Epithelial cell of proximal tubule (primary cell): ENCODE results near the gene BACE2. TPM values are rescaled to one million over a fixed set of nuclear protein-coding genes. Genes with fewer than 3 reads are reported as not detected.
A peak's percentile ranks its signal among the peaks of the same experiment; 100 is the strongest.
"Not testable (repeated sequence)": the region's sequence is repeated elsewhere in the genome, so short reads cannot be mapped to it uniquely, and the experiment has no call there.

Source experiments
- DNase-seq: peaks from one replicate; pipeline ENCODE4 v3.0.0-alpha.2; 2011; ENCODE audit warnings: low read depth
- H3K4me3 ChIP-seq: 2 replicates; pipeline ENCODE4 v1.5.1; 2011; ENCODE audit warnings: low read depth, mild to moderate bottlenecking, low read length
- total RNA-seq: library from RNA; depleted of rRNA; stranded (reverse); fragments of >200 nt; gene quantifications from 2 replicates; pipeline ENCODE4 v1.2.3, GENCODE V29; 2015
- TF ChIP-seq, protein P1 (sequence below): conservative IDR thresholded peaks from 2 replicates; pipeline ENCODE4 v1.5.1; 2012; ENCODE audit warnings: low read depth, mild to moderate bottlenecking, low read length

BACE2 gene
- total RNA-seq, 1 donor from 2014 or later: 60.9 TPM

DNA sequence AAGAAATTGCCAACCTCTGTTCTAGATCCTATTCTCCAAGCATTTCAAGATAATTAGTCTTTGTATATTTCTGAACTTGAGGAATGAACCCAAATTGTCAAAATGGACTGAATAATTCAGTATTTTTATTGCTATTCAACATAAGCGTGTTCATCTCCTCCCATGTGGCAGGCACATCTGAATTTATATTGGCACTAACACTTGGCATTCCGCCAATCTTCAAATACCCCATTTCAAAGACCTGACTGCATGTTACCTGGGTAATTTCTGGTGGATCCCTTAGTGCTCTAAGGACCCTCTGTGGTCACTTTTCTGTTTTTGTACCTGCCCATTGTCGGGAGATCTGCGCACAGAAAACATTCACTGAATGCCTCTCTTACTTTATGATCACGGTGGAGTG is 66.6 kb downstream of the BACE2 start:
- H3K4me3 ChIP-seq: no peak overlapping the region
- no peak for DNase-seq
- TF ChIP-seq, protein P1, sequence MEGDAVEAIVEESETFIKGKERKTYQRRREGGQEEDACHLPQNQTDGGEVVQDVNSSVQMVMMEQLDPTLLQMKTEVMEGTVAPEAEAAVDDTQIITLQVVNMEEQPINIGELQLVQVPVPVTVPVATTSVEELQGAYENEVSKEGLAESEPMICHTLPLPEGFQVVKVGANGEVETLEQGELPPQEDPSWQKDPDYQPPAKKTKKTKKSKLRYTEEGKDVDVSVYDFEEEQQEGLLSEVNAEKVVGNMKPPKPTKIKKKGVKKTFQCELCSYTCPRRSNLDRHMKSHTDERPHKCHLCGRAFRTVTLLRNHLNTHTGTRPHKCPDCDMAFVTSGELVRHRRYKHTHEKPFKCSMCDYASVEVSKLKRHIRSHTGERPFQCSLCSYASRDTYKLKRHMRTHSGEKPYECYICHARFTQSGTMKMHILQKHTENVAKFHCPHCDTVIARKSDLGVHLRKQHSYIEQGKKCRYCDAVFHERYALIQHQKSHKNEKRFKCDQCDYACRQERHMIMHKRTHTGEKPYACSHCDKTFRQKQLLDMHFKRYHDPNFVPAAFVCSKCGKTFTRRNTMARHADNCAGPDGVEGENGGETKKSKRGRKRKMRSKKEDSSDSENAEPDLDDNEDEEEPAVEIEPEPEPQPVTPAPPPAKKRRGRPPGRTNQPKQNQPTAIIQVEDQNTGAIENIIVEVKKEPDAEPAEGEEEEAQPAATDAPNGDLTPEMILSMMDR: no peak

DNA sequence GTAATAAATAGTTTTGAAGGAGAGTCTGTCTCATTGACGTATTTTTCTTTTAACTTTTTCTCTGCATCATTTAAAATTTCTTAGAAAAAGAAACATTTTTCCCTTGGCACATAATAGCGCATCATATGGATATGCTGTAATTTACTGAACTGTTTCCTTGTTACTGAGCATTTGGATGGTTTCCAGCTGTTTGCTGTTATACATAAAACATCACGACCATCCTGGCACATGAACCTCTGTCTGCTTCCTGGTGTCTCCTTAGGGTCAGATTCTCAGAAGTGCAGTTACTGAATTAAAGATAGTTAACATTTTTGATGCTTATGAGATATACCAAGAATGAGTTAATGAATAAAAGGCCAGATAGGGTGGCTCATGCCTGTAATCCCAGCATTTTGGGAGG is 67.2 kb downstream of the BACE2 start:
- TF ChIP-seq, protein P1: no peak
- DNase-seq: no peak
- no peak overlapping the region for H3K4me3 ChIP-seq

DNA sequence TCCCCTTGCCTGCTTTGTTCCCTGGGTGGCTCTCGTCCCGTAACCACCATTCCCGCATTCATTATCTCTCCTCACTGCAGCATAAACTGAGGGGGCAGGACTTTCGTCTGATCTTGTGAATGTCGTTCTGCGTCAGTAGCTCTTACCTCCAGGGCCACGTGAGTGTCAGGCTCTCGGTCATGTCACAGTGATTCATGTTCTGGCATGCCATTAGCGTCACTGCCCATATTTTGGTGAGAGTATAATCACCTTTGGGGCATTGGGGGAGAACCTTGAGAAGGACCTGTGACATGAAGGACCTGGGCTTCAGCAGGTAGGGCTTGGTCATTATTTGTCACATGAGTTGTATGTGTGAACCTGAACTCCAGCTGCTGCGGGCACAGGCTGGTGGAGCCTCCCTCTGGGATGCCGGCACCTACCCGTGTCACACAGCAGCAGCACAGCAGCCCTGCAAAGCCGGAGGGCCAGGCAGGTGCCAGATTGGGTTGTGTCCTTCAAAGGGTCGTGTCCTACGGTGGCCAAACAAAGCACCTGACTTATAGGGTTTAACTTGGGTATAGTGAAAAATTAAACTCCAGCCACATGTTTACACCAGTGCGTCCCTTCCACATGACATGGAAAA is 68.5 kb downstream of the BACE2 start:
- no peak overlapping the region for H3K4me3 ChIP-seq
- TF ChIP-seq, protein P1: no peak
- DNase-seq: peak; percentile 63

DNA sequence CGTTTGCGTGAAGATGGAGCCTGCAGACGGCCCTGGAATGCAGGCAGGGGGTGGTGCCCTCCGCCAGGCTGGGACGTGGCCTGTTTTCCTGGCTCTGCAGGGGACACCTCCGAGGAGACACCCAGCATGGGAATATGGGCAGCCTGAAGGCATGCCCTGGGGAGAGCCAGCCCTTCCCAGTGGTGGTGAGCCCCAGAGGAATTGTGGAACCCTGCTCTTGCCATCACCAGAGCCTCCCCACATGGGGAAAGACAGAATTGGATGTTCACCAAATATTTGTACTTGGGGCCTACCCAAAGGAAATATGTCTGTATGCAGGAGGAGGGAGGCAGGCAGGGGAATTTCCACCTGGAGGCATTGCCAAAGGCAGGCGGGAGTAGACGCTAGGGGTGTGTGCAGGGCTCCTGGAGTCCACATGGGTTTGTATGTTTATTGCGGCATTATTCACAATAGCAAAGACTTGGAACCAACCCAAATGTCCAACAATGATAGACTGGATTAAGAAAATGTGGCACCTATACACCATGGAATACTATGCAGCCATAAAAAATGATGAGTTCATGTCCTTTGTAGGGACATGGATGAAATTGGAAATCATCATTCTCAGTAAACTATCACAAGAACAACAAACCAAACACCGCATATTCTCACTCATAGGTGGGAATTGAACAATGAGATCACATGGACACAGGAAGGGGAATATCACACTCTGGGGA is 70.3 kb downstream of the BACE2 start:
- not testable (repeated sequence) for H3K4me3 ChIP-seq, DNase-seq

DNA sequence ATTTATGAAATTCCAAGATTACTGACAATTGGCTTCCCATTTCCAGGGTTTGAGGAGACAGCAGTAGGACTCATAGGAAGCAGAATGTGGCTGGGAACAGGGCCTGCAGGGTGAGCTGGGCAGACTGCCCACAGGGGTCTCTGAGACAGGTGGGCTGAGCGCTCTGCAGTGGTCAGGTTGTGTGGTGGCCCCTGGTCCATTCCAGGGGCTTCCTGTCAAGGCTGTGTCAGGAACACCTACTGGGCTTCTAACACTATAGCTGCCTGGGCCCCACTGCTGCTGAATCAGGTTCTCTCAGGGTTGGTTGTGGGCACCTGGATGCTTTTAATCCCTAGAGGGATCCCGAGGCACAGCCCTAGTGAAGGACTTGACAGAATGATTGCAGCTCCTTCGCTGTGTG is 72.1 kb downstream of the BACE2 start:
- no peak overlapping the region for H3K4me3 ChIP-seq
- DNase-seq: no peak
- TF ChIP-seq, protein P1: no peak

DNA sequence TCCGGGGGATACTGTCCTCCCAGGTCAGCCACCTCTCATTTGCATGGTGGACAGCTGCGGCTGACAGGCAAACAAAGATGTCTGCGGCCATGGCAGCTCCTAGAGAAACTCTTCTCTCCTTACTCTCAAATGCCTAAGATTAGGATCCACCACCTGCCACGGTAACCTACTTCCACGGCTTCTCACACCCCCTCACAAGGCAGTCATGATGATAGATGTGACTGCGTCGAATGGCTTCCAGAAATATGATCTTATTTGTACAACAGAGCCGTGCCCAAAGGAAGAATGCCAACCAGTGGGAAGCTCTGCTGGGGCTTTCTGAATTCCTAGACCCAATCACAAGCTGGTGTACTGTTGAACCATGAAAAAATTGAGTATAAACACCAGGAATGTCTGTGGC is 73.4 kb downstream of the BACE2 start:
- TF ChIP-seq, protein P1: no peak
- DNase-seq: no peak
- no peak overlapping the region for H3K4me3 ChIP-seq

DNA sequence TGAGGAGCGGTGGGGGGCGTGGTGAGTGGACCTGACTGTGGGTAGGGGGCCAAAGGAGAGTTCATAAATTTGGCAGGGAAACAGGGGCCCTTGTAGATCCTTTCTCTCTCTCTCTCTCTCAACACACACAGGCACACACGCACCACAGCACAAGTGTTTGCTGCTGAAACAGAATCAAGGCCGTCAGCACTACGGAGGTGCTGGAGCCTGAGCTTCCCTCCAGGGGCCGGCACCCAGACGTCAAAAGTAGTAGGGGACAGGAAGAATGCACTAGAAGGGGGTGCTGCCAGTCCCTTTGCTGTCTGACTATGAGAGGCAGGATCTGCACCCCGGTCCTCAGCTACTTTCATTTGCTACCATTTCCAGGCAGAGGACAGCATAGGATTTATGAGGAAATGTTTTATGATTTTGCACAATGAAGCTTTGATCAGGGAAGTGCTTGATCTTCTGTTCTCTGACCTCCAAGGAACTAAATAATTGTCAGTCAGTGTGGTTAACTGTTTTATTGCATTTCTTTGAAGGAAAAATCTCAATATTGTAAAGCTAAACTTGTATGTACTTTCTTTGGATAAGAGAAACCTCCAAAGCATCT is 74.4 kb downstream of the BACE2 start:
- TF ChIP-seq, protein P1: no peak
- DNase-seq: no peak
- H3K4me3 ChIP-seq: no peak overlapping the region
